Rectal smooth muscle tissue (tissue), 1 donor: Measurements from ENCODE around the gene CDC25B.
"Not testable (repeated sequence)": the region's sequence is repeated elsewhere in the genome, so short reads cannot be mapped to it uniquely, and the experiment has no call there.

Source experiments
- H3K27ac ChIP-seq: one replicate; pipeline ENCODE4 v1.7.0; 2013; ENCODE audit warnings: low read depth, low read length, inconsistent platforms
- H3K27me3 ChIP-seq: one replicate; pipeline ENCODE4 v1.7.0; 2013; ENCODE audit warnings: low read length; ENCODE audit not compliant: control insufficient read depth, insufficient read depth
- H3K36me3 ChIP-seq: one replicate; pipeline ENCODE4 v1.7.0; 2013; ENCODE audit warnings: low read length; ENCODE audit not compliant: control insufficient read depth, insufficient read depth
- H3K4me1 ChIP-seq: one replicate; pipeline ENCODE4 v1.7.0; 2013; ENCODE audit warnings: low read length; ENCODE audit not compliant: control insufficient read depth, insufficient read depth
- H3K4me3 ChIP-seq: one replicate; pipeline ENCODE4 v1.7.0; 2013; ENCODE audit warnings: low read length
- H3K9ac ChIP-seq: one replicate; pipeline ENCODE4 v1.7.0; 2013; ENCODE audit warnings: low read length

Gene CDC25B

GRCh38 chr20:3842348-3842930 is 46.3 kb downstream of the CDC25B start:
- Histone ChIP-seq H3K9ac (no peak overlapping the region), H3K36me3 (no peaks in the 10 kb centered on the region), H3K4me3 (no peak overlapping the region), H3K27ac (no peak overlapping the region), H3K4me1 (peaks cover 4% of the 10 kb centered on the region), H3K27me3 (no peaks in the 10 kb centered on the region)

GRCh38 chr20:3843490-3843889 is 47.4 kb downstream of the CDC25B start:
- Histone ChIP-seq H3K4me3 (no peak overlapping the region), H3K36me3 (no peaks in the 10 kb centered on the region), H3K27me3 (no peaks in the 10 kb centered on the region), H3K27ac (no peak overlapping the region), H3K4me1 (peaks cover 9% of the 10 kb centered on the region), H3K9ac (no peak overlapping the region)

GRCh38 chr20:3843990-3844619 is 48.0 kb downstream of the CDC25B start:
- H3K36me3 ChIP-seq, H3K27me3 ChIP-seq, H3K4me3 ChIP-seq, H3K9ac ChIP-seq, H3K4me1 ChIP-seq, H3K27ac ChIP-seq: not testable (repeated sequence)

GRCh38 chr20:3846378-3846739 is 50.2 kb downstream of the CDC25B start:
- peaks cover 9% of the 10 kb centered on the region for H3K4me1 ChIP-seq

GRCh38 chr20:3846740-3847428 is 50.8 kb downstream of the CDC25B start, which contains the start of gene MAVS:
Gene MAVS (plus strand): TSS chr20:3846834. CDS start chr20:3854625, 7,791 bp downstream.
- H3K27me3 ChIP-seq: no peaks in the 10 kb centered on the region
- H3K4me1 ChIP-seq: peaks cover 9% of the 10 kb centered on the region

More at GRCh38 chr20:3846378-3846739, 50.2 kb downstream of the CDC25B start:
- no peaks in the 10 kb centered on the region for H3K36me3 ChIP-seq
- peak overlapping the region; percentile 72 for H3K9ac ChIP-seq
- no peaks in the 10 kb centered on the region for H3K27me3 ChIP-seq
- peak overlapping the region; percentile 95 for H3K4me3 ChIP-seq
- H3K27ac ChIP-seq: peak overlapping the region; percentile 74

GRCh38 chr20:3847429-3847940 is 51.4 kb downstream of the CDC25B start:
- Histone ChIP-seq H3K36me3 (no peaks in the 10 kb centered on the region), H3K9ac (peak overlapping the region; percentile 94)

More at GRCh38 chr20:3846740-3847428, 50.8 kb downstream of the CDC25B start, which contains the start of gene MAVS:
- Histone ChIP-seq H3K27ac (peak within 1 kb of the TSS; percentile 74), H3K9ac (peak within 1 kb of the TSS; percentile 94), H3K36me3 (no peaks in the 10 kb centered on the region), H3K4me3 (peak within 1 kb of the TSS; percentile 95)

GRCh38 chr20:3848565-3848964 is 52.5 kb downstream of the CDC25B start:
- no peaks in the 10 kb centered on the region for H3K36me3 ChIP-seq
- peaks cover 9% of the 10 kb centered on the region for H3K4me1 ChIP-seq
- H3K9ac ChIP-seq: no peak overlapping the region
- no peaks in the 10 kb centered on the region for H3K27me3 ChIP-seq
- no peak overlapping the region for H3K27ac ChIP-seq
- no peak overlapping the region for H3K4me3 ChIP-seq

More at GRCh38 chr20:3847429-3847940, 51.4 kb downstream of the CDC25B start:
- Histone ChIP-seq H3K4me1 (peaks cover 9% of the 10 kb centered on the region), H3K4me3 (peak overlapping the region; percentile 95), H3K27me3 (no peaks in the 10 kb centered on the region), H3K27ac (peak overlapping the region; percentile 74)

- Histone ChIP-seq H3K27ac (no peak overlapping the region), H3K4me1 (no peaks in the 10 kb centered on the region), H3K4me3 (no peak overlapping the region), H3K27me3 (no peaks in the 10 kb centered on the region), H3K36me3 (peaks cover 14% of the 10 kb centered on the region), H3K9ac (no peak overlapping the region)
Measured at GRCh38 chr20:3854462-3854871, 58.4 kb downstream of the CDC25B start.
